ENCODE data around the gene MSI1. TPM values are rescaled to one million over a fixed set of nuclear protein-coding genes. Genes with fewer than 3 reads are reported as not detected.

MSI1 gene
- total and polyA plus RNA-seq, 2 of the 13 experiments (the other 11 are each of a cell fraction or from before 2014, with no cell fraction given) = 0.09 to 0.46 TPM

GRCh38 chr12:120381752-120382419 is 12.9 kb upstream of the MSI1 start:
- ChIA-PET POLR2A (no interaction called here), CTCF (ENCODE audit: low intra/inter-chr PET ratio, low total read pairs) (no interaction called here)
- peak overlapping the region; percentile 42 for H3K4me2 ChIP-seq (ENCODE audit: low read depth, low read length)
- no peak overlapping the region for H3K4me3 ChIP-seq (replicated peaks in 1 of 3; ENCODE audit: insufficient read depth in 1 of 3, low read depth in 2 of 3, low read length in 3 of 3)
- ATAC-seq (peak; percentile 75), FAIRE-seq (peak; percentile 44), DNase-seq (ENCODE audit: low spot score) (peak; percentile 74)
- H3K9me3 ChIP-seq (ENCODE audit: low read length) = no peaks in the 10 kb centered on the region
- WGBS (ENCODE audit: low lambda C conversion rate) = 4% methylated on average over 6 of the region's 6 CpGs
- H3K9ac ChIP-seq (ENCODE audit: insufficient read depth, low read depth, low read length) = no peak overlapping the region; the same call in 1 of the 2 replicates
- H3K27me3 ChIP-seq (ENCODE audit: control insufficient read depth in 1 of 2, insufficient read depth in 2 of 2, low read length in 2 of 2) = peaks cover 0 to 8% of the 10 kb centered on the region in 2 experiments; a peak in 1 of 5 replicates
- H3K27ac ChIP-seq (ENCODE audit: extremely low read length, insufficient read depth, low read length) = no peak overlapping the region
- peaks cover 31% of the 10 kb centered on the region for H3K4me1 ChIP-seq (ENCODE audit: insufficient read depth, low read length)
- intact Hi-C loops (cut with micrococcal nuclease; ENCODE audit: unreplicated experiment) (no loop called here), in situ Hi-C loops (cut with HindIII; ENCODE audit: extremely low pct_ligation_motif_present, low pct_unique_long_range_greater_than_20kb) (no loop called here)
- BruUV-seq (replicated peaks) = no TSS peak
- no peaks in the 10 kb centered on the region for H4K20me1 ChIP-seq (ENCODE audit: insufficient read depth, low read length)
- no peak overlapping the region for H2AFZ ChIP-seq (ENCODE audit: low read length)
- H3K36me3 ChIP-seq (replicated peaks in 1 of 2; ENCODE audit: control insufficient read depth in 1 of 2, insufficient read depth in 2 of 2, low read length in 2 of 2) = no peaks in the 10 kb centered on the region
- H3K79me2 ChIP-seq (ENCODE audit: insufficient read depth, low read length) = no peaks in the 10 kb centered on the region
- TF ChIP-seq, protein P1, sequence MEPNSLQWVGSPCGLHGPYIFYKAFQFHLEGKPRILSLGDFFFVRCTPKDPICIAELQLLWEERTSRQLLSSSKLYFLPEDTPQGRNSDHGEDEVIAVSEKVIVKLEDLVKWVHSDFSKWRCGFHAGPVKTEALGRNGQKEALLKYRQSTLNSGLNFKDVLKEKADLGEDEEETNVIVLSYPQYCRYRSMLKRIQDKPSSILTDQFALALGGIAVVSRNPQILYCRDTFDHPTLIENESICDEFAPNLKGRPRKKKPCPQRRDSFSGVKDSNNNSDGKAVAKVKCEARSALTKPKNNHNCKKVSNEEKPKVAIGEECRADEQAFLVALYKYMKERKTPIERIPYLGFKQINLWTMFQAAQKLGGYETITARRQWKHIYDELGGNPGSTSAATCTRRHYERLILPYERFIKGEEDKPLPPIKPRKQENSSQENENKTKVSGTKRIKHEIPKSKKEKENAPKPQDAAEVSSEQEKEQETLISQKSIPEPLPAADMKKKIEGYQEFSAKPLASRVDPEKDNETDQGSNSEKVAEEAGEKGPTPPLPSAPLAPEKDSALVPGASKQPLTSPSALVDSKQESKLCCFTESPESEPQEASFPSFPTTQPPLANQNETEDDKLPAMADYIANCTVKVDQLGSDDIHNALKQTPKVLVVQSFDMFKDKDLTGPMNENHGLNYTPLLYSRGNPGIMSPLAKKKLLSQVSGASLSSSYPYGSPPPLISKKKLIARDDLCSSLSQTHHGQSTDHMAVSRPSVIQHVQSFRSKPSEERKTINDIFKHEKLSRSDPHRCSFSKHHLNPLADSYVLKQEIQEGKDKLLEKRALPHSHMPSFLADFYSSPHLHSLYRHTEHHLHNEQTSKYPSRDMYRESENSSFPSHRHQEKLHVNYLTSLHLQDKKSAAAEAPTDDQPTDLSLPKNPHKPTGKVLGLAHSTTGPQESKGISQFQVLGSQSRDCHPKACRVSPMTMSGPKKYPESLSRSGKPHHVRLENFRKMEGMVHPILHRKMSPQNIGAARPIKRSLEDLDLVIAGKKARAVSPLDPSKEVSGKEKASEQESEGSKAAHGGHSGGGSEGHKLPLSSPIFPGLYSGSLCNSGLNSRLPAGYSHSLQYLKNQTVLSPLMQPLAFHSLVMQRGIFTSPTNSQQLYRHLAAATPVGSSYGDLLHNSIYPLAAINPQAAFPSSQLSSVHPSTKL (CRISPR knock-in tag; IDR thresholded peaks at IDR 0.05) = peak; percentile 62; the same call in 1 of the 2 replicates
- TF ChIP-seq SETDB1 (CRISPR knock-in tag; IDR thresholded peaks at IDR 0.05; ENCODE audit: borderline replicate concordance) (no peak), FOSL2 (CRISPR knock-in tag; IDR thresholded peaks at IDR 0.05) (peak; percentile 50), TBX2 (CRISPR knock-in tag; IDR thresholded peaks at IDR 0.05; ENCODE audit: borderline replicate concordance) (no peak), CREM (IDR thresholded peaks at IDR 0.05) (peak; percentile 35; the same call in 1 of the 2 replicates), CREM (CRISPR knock-in tag; IDR thresholded peaks at IDR 0.05) (no peak), PAXIP1 (CRISPR knock-in tag; conservative IDR thresholded peaks at IDR 0.05) (peak; percentile 56; the same call in 1 of the 2 replicates), FOXA3 (CRISPR knock-in tag; IDR thresholded peaks at IDR 0.05) (0 out of 2 replicates have a peak, but pooled peaks have one; percentile 24), HNF4A (CRISPR knock-in tag; IDR thresholded peaks at IDR 0.05) (peak; percentile 18; the same call in 1 of the 2 replicates)
- TF ChIP-seq, protein P2, sequence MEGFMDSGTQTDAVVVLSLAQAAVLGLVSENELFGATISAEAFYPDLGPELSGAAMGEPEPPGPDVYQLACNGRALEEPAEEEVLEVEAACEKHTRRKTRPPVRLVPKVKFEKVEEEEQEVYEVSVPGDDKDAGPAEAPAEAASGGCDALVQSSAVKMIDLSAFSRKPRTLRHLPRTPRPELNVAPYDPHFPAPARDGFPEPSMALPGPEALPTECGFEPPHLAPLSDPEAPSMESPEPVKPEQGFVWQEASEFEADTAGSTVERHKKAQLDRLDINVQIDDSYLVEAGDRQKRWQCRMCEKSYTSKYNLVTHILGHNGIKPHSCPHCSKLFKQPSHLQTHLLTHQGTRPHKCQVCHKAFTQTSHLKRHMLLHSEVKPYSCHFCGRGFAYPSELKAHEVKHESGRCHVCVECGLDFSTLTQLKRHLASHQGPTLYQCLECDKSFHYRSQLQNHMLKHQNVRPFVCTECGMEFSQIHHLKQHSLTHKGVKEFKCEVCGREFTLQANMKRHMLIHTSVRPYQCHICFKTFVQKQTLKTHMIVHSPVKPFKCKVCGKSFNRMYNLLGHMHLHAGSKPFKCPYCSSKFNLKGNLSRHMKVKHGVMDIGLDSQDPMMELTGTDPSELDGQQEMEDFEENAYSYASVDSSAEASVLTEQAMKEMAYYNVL (CRISPR knock-in tag; IDR thresholded peaks at IDR 0.05; ENCODE audit: borderline replicate concordance) = peak; percentile 97
- TF ChIP-seq, protein P3, sequence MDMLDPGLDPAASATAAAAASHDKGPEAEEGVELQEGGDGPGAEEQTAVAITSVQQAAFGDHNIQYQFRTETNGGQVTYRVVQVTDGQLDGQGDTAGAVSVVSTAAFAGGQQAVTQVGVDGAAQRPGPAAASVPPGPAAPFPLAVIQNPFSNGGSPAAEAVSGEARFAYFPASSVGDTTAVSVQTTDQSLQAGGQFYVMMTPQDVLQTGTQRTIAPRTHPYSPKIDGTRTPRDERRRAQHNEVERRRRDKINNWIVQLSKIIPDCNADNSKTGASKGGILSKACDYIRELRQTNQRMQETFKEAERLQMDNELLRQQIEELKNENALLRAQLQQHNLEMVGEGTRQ (IDR thresholded peaks at IDR 0.05; ENCODE audit: low read depth, low read length) = peak; percentile 62
- TF ChIP-seq, protein P3 (CRISPR knock-in tag; IDR thresholded peaks at IDR 0.05; ENCODE audit: borderline replicate concordance) = peak; percentile 71; the same call in 1 of the 2 replicates
